Heart right ventricle (tissue), 16 donors: Measurements from ENCODE around the gene EFTUD2. TPM values are rescaled to one million over a fixed set of nuclear protein-coding genes. Genes with fewer than 3 reads are reported as not detected.

Experiments used
- ATAC-seq, 8 donors: fragments of 200-7000 bp; cut with Tn5 transposase; one replicate each; pipeline ENCODE4 v1.9.1; 2020; ENCODE audit warnings: mild to moderate bottlenecking in 8 of 8, moderate library complexity in 8 of 8, moderate number of reproducible peaks in 1 of 8
- DNase-seq, 2 donors: peaks; one replicate each; pipeline ENCODE4 v3.0.0-alpha.2; 2020
- H3K27ac ChIP-seq, 10 donors: fragments of 200-600 bp; sonication (generic) in 2 of 10; one replicate each; pipeline versions ENCODE4 v1.5.0 to v1.8.0; 2020 to 2022; ENCODE audit warnings: mild to moderate bottlenecking in 3 of 10
- H3K27me3 ChIP-seq, 7 donors: fragments of 200-600 bp; one replicate each; pipeline ENCODE4 v1.8.0; 2021 to 2022; ENCODE audit warnings: mild to moderate bottlenecking in 2 of 7
- H3K36me3 ChIP-seq, 9 donors: fragments of 200-600 bp; sonication (generic) in 1 of 9; one replicate each; pipeline versions ENCODE4 v1.5.0 to v1.8.0; 2020 to 2022; ENCODE audit warnings: mild to moderate bottlenecking in 2 of 9
- H3K4me1 ChIP-seq, 9 donors: fragments of 200-600 bp; sonication (generic) in 1 of 9; one replicate each; pipeline versions ENCODE4 v1.5.0 to v1.8.0; 2020 to 2022; ENCODE audit warnings: mild to moderate bottlenecking in 4 of 9
- H3K4me3 ChIP-seq, 10 donors: fragments of 200-600 bp; sonication (generic) in 2 of 10; one replicate each; pipeline versions ENCODE4 v1.5.0 to v1.8.0; 2020 to 2022; ENCODE audit warnings: mild to moderate bottlenecking in 7 of 10, moderate library complexity in 2 of 10
- H3K9me3 ChIP-seq, 11 donors: fragments of 200-600 bp in 10 of 11; sonication (generic) in 2 of 11; one replicate each; pipeline versions ENCODE4 v1.5.0 to v1.8.0; 2013 to 2022; ENCODE audit warnings: mild to moderate bottlenecking in 2 of 11, control low read depth in 1 of 11, moderate library complexity in 1 of 11
- CTCF ChIP-seq, 9 donors: fragments of 200-600 bp; sonication (generic) in 2 of 9; IDR thresholded peaks; one replicate each; pipeline versions ENCODE4 v1.5.0 to v1.8.0; 2021 to 2022; ENCODE audit warnings: antibody characterized with exemption in 9 of 9, mild to moderate bottlenecking in 5 of 9, moderate library complexity in 1 of 9
- WGBS, 2 donors: extraction: QIAGEN DNeasy Blood & Tissue Kit; methylation state at CpG; one replicate each; pipeline ENCODE4 v1.1.7; 2013; ENCODE audit warnings: inconsistent platforms in 1 of 2; 5-methylcytosine and 5-hydroxymethylcytosine counted together
- intact Hi-C, 10 donors: fragments of 100-400 bp; cut with DNase I; formaldehyde crosslinking; loops; one replicate each; pipeline versions ENCODE4 v1.11.1 to v1.14.2; 2022
- polyA plus RNA-seq, 2 donors: library from polyadenylated mRNA; stranded (reverse); fragments of 200-250 nt; gene quantifications; one replicate each; pipeline ENCODE4 v1.2.3, GENCODE V29; 2013
- total RNA-seq, 10 donors: library from RNA; stranded (reverse); fragmentation: NEBNext Ultra II Directional in 3 of 10; extraction: Animal tissue kit (Norgen Biotek cat#: 25700) in 3 of 10; gene quantifications; one replicate each; pipeline versions ENCODE4 v1.2.1 to v1.2.4, GENCODE V29; 2021 to 2023
- donor health status: Arrhythmogenic right ventricular cardiomyopathy.
- donor health status: ischemic (EF 13 %, LVEDD 7.1; RV severe dilation, severe dysfunction).
- donor health status: healthy with polysubstance abuse.
- donor health status: DM: no; HTN: yes; CAD: no.
- donor health status: DM: no; HTN: no; CAD: no.
- donor health status: ischemic (EF 25% LVEDD 6.9; RV normal size, moderate dysfunction).
- donor health status: ischemic (EF 25% LVEDD 5.7; RV mildly dilated, moderate dysfunction).
- donor health status: healthy.
- donor health status: DM: yes; HTN: yes; CAD: no.
- donor health status: Ischemic cardiomyopathy.
- donor health status: ischemic (EF 35%, LVEDD 5.7; RV mildly dilated, moderate dysfunction).
- donor health status: nonischemic (EF 11% LVEDD 7.7; RV severe dilation, severe dysfunction).
- donor health status: DM: yes; HTN: yes; CAD: no.
- donor health status: PGD.
- donor health status: ischemic (EF 29% LVEDD 5.4; RV normal size, mild dysfunction).
- donor health status: nonischemic (EF 23%, LVEDD 6.1; RV moderate dilation, normal function).

Gene EFTUD2
- total and polyA plus RNA-seq, 12 donors = 21.6 to 78.2 (median 61.5) TPM

- Histone ChIP-seq H3K27me3 (no peaks in the 10 kb centered on the region), H3K36me3 (peaks cover 0 to 100% (median 76%) of the 10 kb centered on the region in 9 donors), H3K9me3 (no peaks in the 10 kb centered on the region), H3K27ac (no peak overlapping the region), H3K4me3 (no peak overlapping the region), H3K4me1 (no peaks in the 10 kb centered on the region)
- DNase-seq = no peak
- intact Hi-C loops = no loop called here
- no peak for TF ChIP-seq CTCF (IDR thresholded peaks at IDR 0.05)
- WGBS, 2 donors = 92 to 93% methylated on average over 2 of the region's 2 CpGs
- ATAC-seq = no peak
Observed at GRCh38 chr17:44880062-44880461, 19.2 kb downstream of the EFTUD2 start.

GRCh38 chr17:44879376-44879775, 19.9 kb downstream of the EFTUD2 start:
- Histone ChIP-seq H3K4me3 (no peak overlapping the region), H3K9me3 (no peaks in the 10 kb centered on the region), H3K27me3 (no peaks in the 10 kb centered on the region), H3K27ac (no peak overlapping the region), H3K36me3 (peaks cover 0 to 100% (median 76%) of the 10 kb centered on the region in 9 donors), H3K4me1 (no peaks in the 10 kb centered on the region)
- DNase-seq (no peak), ATAC-seq (no peak)
- 89 to 98% methylated on average over 6 of the region's 6 CpGs for WGBS, 2 donors
- TF ChIP-seq CTCF (IDR thresholded peaks at IDR 0.05) = no peak
- intact Hi-C loops = no loop called here

GRCh38 chr17:44878627-44879221, 20.5 kb downstream of the EFTUD2 start:
- H3K4me3 ChIP-seq = no peak overlapping the region
- H3K27me3 ChIP-seq = no peaks in the 10 kb centered on the region
- WGBS, 2 donors = 56 to 58% methylated on average over 6 of the region's 6 CpGs
- intact Hi-C loops = loop anchor here in 1 of 10 donors (1.0 kb wide), 1 partner anchor 104 kb away; no protein-coding TSS in a partner anchor
- DNase-seq (peak in 1 of 2 donors; percentile 49), ATAC-seq (peak in 1 of 8 donors; percentile 28)
- H3K36me3 ChIP-seq = peaks cover 0 to 100% (median 71%) of the 10 kb centered on the region in 9 donors
- no peaks in the 10 kb centered on the region for H3K4me1 ChIP-seq
- no peaks in the 10 kb centered on the region for H3K9me3 ChIP-seq
- H3K27ac ChIP-seq = no peak overlapping the region
- peak; percentile 20 to 70 (median 65) for TF ChIP-seq CTCF (IDR thresholded peaks at IDR 0.05)

GRCh38 chr17:44877121-44877520, 22.1 kb downstream of the EFTUD2 start:
- H3K36me3 ChIP-seq = peaks cover 0 to 100% (median 65%) of the 10 kb centered on the region in 9 donors
- no peak for DNase-seq
- intact Hi-C loops = no loop called here

More at GRCh38 chr17:44877121-44877520, 22.1 kb downstream of the EFTUD2 start:
- H3K9me3 ChIP-seq = no peaks in the 10 kb centered on the region
- H3K4me3 ChIP-seq = no peak overlapping the region
- no peaks in the 10 kb centered on the region for H3K27me3 ChIP-seq
- ATAC-seq = no peak
- no peak for TF ChIP-seq CTCF (IDR thresholded peaks at IDR 0.05)
- peaks cover 0 to 13% (median 7%) of the 10 kb centered on the region in 9 donors for H3K4me1 ChIP-seq
- 89% methylated on average over 5 of the region's 5 CpGs for WGBS, 2 donors
- H3K27ac ChIP-seq = no peak overlapping the region
